ENCODE results near the gene RASSF6.
"Not testable (repeated sequence)": the region's sequence is repeated elsewhere in the genome, so short reads cannot be mapped to it uniquely, and the experiment has no call there.

Gene RASSF6

DNA sequence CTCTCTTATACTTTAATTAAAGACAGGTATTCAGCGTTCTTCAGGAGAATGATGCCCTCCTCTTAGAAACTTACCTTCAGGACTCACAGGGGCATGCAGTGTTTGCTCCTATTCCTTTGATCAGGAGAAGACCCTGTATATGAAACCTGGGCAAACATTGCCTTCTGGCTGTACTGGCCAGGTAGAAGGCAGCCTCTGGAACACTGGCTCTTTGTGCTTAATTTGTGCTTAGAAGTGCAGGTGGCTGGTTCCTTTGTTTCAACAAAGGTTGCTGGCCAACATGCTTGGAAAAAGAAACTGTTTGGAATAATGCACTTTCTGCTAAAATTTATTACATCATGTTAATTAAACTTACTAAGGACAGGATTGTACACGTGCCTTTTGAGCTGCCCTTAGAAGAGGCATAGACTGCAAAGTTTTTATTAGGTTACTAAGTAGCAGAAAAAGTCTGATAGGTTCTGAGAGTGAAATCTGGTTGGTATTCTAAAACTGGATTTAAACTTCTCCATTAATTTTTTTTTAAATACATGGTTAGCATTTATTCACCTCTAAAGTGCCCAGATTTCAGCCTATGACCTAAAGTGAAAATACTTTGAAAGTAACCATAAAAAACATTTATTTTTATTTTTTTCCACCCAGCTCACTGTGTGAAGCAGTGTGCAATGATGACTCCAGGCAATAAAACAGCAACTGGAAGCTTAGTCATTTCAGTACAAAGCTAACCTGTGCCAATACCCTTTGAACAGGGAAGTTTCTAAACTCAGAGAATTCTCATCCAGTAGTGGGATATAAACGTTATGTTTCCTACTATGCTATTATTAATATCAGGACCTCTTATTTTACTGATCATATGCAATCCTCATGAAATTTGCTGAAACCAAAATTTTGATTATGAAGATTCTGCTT, 11.3 kb downstream of the RASSF6 start:
- DNase-seq = no peak

DNA sequence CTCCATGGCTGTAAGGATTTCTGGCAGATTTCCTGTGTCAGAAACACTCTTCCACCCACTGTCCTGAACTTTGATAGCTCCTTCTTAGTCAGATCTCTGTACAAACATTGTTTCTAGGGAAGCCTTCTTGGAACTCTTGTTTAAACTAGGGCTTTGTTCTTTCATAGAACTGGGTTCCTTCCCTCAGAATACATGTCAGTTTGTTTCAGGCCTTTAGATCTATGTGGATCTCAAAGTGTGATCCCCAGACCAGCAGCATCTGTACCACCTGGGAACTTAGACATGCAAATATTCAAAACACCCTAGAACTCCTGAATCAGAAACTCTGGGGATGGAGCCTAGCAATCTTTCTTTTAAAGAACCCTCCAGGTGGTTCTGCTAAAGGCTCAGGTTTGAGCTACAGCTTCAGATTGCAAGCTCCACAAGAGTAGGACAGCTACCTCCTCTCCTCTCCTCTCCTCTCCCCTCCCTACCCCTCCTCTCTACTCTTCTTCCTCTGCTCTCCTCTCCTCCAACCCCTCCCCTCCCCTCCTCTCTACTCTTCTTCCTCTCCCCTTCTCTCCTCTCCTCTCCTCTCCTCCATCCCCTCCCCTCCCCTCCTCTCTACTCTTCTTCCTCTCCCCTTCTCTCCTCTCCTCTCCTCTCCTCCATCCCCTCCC, 12.7 kb downstream of the RASSF6 start:
- no peak for DNase-seq

DNA sequence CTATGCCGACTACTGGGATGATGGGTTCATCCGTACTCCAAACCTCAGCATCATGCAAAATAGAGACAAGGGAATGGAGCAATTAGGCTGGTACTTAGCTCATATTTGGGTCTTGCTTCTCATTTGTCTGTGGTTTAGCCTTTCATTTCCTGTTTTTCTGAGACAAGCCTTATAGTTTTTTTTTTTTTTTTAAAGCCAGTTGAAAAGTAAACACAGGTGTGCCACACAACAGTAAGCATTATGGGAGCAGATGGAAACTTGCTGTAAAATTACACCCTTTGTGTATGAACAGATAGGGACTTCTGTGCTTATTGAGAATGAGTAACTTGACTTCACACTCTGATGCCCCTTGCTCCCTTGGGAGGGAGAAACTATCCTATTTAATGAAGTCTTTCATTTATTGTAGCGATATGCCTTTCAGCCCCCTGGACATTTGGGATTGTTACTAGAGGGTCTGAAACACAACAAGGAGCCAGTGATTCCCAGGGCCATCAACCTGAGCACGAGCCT, 13.7 kb downstream of the RASSF6 start:
- DNase-seq = no peak

DNA sequence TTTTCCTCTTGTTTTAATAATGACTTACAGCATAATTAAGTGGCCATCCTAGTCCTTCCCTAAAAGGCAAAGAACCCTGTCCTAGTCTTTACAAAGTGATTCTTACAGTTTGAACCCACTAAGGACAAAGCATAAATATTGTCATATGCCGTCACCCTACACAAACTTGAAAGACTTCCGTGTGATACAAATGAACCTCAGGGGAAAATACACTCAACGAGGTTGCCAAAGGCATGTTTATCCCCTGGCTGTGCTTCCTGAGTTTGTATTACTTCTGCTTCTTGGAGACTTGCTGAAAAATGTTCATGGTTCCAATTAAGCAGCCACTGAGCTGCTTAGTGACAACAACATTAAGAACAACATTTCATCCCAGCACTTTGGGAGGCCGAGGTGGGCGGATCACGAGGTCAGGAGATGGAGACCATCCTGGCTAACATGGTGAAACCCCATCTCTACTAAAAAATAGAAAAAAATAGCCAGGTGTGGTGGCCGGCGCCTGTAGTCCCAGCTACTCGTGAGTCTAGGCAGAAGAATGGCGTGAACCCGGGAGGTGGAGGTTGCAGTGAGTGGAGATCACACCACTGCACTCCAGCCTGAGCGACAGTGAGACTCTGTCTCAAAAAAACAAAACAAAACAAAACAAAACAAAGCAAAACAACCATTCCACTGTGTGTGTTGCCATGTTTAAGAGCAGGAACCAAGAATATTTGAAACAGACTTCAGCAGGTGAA, 16.2 kb downstream of the RASSF6 start:
- DNase-seq = no peak

GRCh38 chr4:73603271-73603710, 16.9 kb downstream of the RASSF6 start:
- no peak for DNase-seq

DNA sequence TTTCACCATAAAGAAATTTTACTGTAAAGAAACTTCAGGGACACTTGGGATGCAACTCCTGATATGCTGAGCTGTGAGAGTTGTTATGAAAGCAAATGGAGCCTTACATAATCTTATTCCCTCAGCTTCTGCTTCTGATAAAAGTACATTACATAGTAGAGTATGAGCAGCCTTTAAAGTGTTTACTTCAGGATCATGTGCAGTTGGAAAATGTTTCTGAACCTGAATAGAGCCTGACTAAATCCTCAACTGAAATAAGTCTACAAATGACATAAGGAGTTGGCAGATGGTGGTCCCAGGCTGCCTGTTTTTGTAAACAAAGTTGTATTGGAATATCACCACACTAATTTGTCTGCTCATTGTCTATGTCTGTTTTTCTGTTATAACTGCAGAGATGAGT, 19.3 kb downstream of the RASSF6 start:
- no peak for DNase-seq

DNA sequence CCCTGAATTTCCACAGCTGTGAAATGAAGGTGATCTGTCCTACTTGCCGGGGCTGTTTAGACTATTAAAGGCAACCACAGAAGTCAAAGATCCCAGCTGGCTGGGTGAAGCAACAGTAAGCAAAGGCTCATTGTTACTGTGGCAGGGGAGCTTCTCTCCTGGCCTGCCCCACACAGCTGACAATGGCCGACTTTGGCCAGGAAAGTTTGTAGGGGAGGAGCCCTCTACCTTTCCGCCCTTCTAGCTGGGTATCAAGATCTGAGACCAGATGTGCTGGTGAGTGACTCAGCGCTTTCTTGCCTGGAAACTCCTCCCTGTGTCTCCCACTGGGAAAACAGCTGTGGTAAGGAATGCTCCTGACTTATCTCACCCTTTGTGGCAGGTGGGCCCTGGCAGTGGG, 21.1 kb downstream of the RASSF6 start:
- no peak for DNase-seq

- DNase-seq = no peak
These were observed 22.6 kb downstream of the RASSF6 start for GRCh38 chr4:73597594-73597993.

DNA sequence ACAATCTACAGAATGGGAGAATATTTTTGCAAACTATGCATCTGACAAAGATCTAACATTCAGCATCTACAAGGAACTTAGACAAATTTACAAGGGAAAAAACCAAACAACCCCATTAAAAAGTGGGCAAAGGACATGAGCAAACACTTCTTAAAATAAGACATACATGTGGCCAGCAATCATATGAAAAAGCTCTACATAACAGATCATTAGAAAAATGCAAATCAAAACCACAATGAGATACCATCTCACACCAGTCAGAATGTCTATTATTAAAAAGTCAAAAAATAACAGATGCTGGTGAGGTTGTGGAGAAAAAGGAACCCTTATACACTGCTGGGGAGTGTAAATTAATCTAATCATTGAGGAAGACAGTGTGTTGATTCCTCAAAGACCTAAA, 23.1 kb downstream of the RASSF6 start:
- not testable (repeated sequence) for DNase-seq

DNA sequence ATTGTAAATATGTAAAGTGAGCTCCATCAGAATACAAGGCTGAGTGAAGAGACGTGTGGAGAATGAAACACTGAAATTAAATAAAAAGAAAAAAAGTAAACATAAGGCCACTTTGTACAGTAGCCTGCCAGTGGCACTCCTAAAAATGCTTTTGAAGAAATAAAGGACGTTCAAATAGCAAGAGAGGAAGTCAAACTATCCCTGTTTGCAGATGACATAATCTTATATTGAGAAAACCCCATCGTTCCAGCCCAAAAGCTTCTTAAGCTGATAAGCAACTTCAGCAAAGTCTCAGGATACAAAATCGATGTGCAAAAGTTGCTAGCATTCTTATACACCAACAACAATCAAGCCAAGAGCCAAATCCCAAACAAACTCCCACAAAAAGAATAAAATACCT, 24.2 kb downstream of the RASSF6 start:
- no peak for DNase-seq

- no peak for DNase-seq
These were observed 26.5 kb downstream of the RASSF6 start for GRCh38 chr4:73593631-73594241.

DNA sequence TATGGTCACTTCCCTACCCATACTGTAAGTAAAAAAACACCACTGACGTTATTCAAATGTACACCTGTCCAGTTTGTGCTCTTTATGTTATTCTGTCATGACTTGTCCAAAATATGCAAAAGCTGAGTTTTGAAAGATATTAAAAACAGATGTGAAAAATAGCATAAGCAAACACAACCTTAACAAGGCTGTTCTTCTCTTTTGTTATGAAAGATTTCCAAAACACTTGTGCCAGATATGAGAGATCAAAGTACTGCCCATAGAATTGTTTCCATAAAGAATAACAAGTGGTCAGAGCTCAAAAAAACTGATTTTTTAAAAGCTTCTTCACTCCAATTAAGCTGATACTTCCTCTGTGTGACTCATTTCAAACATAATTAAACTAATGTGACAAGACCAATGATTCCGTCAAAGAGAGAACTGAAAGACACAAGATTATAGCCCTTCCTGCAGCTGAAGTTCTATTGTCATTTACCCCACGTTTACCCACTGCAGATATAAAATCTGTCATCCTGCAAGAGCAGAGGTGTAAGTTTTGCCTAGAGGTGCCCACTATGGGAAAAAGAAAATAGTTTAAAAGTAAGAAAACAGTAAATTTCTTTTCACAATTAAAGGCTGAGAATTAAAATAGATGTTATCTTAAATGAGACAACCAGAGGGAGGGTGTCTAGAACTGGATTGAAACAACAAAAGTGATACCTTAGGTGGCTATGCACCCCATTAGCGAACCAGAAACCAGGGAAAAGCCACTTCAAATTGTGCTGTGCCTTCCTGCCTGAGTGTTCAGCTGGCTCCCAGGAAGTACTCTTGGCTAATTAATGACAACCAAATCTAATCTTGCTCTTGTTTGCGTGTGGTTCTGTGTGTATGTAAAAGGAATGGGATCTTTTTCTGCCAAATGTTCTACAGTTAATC, 30.1 kb downstream of the RASSF6 start:
- DNase-seq = no peak

- no peak for DNase-seq
These were observed 30.9 kb downstream of the RASSF6 start for GRCh38 chr4:73589261-73589847.

DNA sequence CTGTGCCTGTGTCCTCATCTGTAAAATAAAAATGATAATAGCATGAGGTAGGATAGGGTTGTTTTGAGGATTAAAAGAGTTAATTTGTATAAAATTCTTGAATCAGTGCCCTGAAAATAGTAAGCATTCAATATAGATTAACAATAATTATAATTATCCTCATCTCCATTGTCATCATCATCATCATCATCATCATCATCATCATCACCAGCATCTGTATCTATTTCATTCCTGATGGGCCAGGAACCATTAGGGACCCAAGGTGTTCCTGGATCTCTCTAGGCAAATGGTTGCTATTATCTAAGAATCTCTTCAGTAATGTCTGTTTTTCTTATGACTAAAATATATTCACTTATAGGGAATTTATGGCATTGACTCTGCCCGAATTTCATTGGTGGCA, 31.6 kb downstream of the RASSF6 start:
- DNase-seq = no peak

DNA sequence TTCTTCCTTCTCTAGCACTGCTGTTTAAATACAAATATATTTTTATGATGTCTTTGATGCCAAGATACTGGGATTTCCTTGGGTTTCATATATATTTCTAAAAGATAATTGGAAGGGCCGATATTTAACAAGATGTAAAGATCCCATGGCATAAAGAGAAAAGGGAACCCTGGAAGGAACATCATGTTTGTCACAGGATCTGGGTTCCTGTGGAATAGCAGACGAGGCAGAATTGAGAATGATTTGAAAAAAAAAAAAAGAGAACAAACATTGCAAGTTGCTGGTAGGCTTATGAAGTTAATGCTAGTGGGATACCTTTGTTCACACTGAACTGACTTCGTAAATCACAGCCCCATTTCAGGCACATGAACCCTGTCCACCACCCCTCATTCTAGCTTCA, 33.6 kb downstream of the RASSF6 start:
- no peak for DNase-seq

DNA sequence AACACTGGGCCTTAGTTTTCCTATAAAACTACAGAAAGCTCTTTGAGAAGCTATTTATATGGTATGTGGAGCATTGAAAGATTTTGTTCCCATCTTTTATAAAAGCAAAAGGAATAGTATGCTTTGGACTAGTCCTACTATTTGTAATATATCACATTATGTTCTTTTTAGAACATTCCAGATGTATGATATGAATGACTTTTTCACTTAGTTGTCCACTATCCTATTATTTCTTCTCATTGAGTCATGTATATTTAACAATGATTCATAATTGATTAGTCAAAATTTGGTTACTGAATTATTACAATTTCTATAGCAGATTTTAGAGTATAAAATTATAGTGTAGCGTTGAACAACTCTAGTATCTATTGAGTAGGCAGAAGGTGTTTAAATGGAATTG, 34.2 kb downstream of the RASSF6 start:
- no peak for DNase-seq

- no peak for DNase-seq
These were observed 34.9 kb downstream of the RASSF6 start for GRCh38 chr4:73585345-73585744.

GRCh38 chr4:73583666-73584065, 36.6 kb downstream of the RASSF6 start:
- DNase-seq = no peak

DNA sequence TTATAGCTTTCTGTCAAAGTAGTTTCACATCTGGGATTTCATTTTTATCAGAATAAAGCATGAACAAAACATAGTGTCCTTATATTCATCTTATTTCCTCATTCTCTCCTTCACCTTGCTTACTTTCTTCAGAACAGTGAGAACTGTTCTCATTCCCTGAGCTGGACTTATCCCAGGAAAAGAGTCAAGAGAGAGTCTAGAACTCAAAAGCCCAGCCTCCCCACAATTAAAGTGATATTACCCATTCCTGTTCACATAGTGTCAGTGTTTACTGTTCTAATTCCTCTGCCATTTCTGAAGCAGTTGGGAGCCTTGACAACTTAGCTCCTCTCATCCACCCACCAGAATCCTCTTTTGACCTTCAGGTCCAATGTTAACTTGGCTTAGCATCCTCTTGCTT, 42.9 kb downstream of the RASSF6 start:
- no peak for DNase-seq

- DNase-seq = no peak
These were observed 43.9 kb downstream of the RASSF6 start for GRCh38 chr4:73576381-73576780.

DNA sequence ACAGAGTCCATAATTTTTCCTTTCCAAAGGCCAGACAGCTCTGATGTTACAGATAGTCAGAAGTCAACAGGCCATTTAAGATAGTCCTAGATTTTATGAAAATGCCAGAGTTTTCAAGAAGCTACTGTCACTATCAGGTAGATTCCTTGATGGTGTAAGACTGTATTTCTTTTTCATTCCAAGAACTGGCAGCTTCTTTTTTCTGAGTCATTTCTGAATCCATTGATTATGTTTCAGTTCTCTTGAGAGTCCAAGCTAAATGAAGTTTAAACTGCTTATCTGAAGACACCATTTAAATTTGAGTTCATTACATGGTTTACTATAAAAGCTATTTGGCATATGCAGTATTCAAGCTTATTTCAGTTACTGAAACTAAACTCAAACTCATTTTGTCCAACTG, 44.6 kb downstream of the RASSF6 start:
- no peak for DNase-seq
